Measurements from ENCODE around the gene MACROD2. TPM values are rescaled to one million over a fixed set of nuclear protein-coding genes. Genes with fewer than 3 reads are reported as not detected.

Gene MACROD2
- total RNA-seq, 1 donor from 2014 or later: not detected

- H3K4me3 Mint-ChIP-seq: no peak overlapping the region
- H3K4me1 Mint-ChIP-seq (ENCODE audit: low read depth): no peaks in the 10 kb centered on the region
- no peaks in the 10 kb centered on the region for H3K36me3 Mint-ChIP-seq (ENCODE audit: low read depth)
- H3K27ac Mint-ChIP-seq: no peak overlapping the region
- intact Hi-C loops (cut with micrococcal nuclease): no loop called here
- H3K27me3 Mint-ChIP-seq (ENCODE audit: insufficient read depth): no peaks in the 10 kb centered on the region
- peaks cover 3% of the 10 kb centered on the region for H3K9me3 Mint-ChIP-seq
- no peak for DNase-seq (ENCODE audit: low spot score)
Observed at GRCh38 chr20:14067603-14068002, 72.3 kb downstream of the MACROD2 start.

- H3K36me3 Mint-ChIP-seq (ENCODE audit: low read depth): no peaks in the 10 kb centered on the region
- H3K4me1 Mint-ChIP-seq (ENCODE audit: low read depth): no peaks in the 10 kb centered on the region
- no peak overlapping the region for H3K27ac Mint-ChIP-seq
- no peak for DNase-seq (ENCODE audit: low spot score)
- H3K9me3 Mint-ChIP-seq: peaks cover 3% of the 10 kb centered on the region
- intact Hi-C loops (cut with micrococcal nuclease): no loop called here
- no peak overlapping the region for H3K4me3 Mint-ChIP-seq
- H3K27me3 Mint-ChIP-seq (ENCODE audit: insufficient read depth): no peaks in the 10 kb centered on the region
Observed at GRCh38 chr20:14069796-14070195, 74.5 kb downstream of the MACROD2 start.

- H3K27me3 Mint-ChIP-seq (ENCODE audit: insufficient read depth): no peaks in the 10 kb centered on the region
- no peak overlapping the region for H3K4me3 Mint-ChIP-seq
- no peaks in the 10 kb centered on the region for H3K9me3 Mint-ChIP-seq
- no peak for DNase-seq (ENCODE audit: low spot score)
- no peaks in the 10 kb centered on the region for H3K36me3 Mint-ChIP-seq (ENCODE audit: low read depth)
- intact Hi-C loops (cut with micrococcal nuclease): no loop called here
- no peak overlapping the region for H3K27ac Mint-ChIP-seq
- no peaks in the 10 kb centered on the region for H3K4me1 Mint-ChIP-seq (ENCODE audit: low read depth)
Observed at GRCh38 chr20:14093652-14094051, 98.3 kb downstream of the MACROD2 start.

- Mint-ChIP-seq H3K36me3 (ENCODE audit: low read depth) (no peaks in the 10 kb centered on the region), H3K9me3 (no peaks in the 10 kb centered on the region), H3K4me3 (no peak overlapping the region), H3K4me1 (ENCODE audit: low read depth) (no peaks in the 10 kb centered on the region), H3K27me3 (ENCODE audit: insufficient read depth) (no peaks in the 10 kb centered on the region), H3K27ac (no peak overlapping the region)
- DNase-seq (ENCODE audit: low spot score): no peak
- intact Hi-C loops (cut with micrococcal nuclease): no loop called here
Observed at GRCh38 chr20:14098261-14098660, 102.9 kb downstream of the MACROD2 start.

- intact Hi-C loops (cut with micrococcal nuclease): no loop called here
- Mint-ChIP-seq H3K27ac (no peak overlapping the region), H3K9me3 (peaks cover 11% of the 10 kb centered on the region), H3K4me3 (no peak overlapping the region), H3K27me3 (ENCODE audit: insufficient read depth) (no peaks in the 10 kb centered on the region), H3K4me1 (ENCODE audit: low read depth) (no peaks in the 10 kb centered on the region), H3K36me3 (ENCODE audit: low read depth) (no peaks in the 10 kb centered on the region)
- DNase-seq (ENCODE audit: low spot score): no peak
Observed at GRCh38 chr20:14113416-14113815, 118.1 kb downstream of the MACROD2 start.

- Mint-ChIP-seq H3K36me3 (ENCODE audit: low read depth) (no peaks in the 10 kb centered on the region), H3K27ac (no peak overlapping the region), H3K4me3 (no peak overlapping the region), H3K4me1 (ENCODE audit: low read depth) (no peaks in the 10 kb centered on the region), H3K9me3 (peaks cover 11% of the 10 kb centered on the region), H3K27me3 (ENCODE audit: insufficient read depth) (no peaks in the 10 kb centered on the region)
- intact Hi-C loops (cut with micrococcal nuclease): no loop called here
- no peak for DNase-seq (ENCODE audit: low spot score)
Observed at GRCh38 chr20:14114065-14114704, 118.9 kb downstream of the MACROD2 start.

GRCh38 chr20:14116037-14116436 is 120.7 kb downstream of the MACROD2 start:
- H3K4me1 Mint-ChIP-seq (ENCODE audit: low read depth): no peaks in the 10 kb centered on the region
- no peak overlapping the region for H3K4me3 Mint-ChIP-seq
- intact Hi-C loops (cut with micrococcal nuclease): no loop called here

GRCh38 chr20:14117768-14118167 is 122.5 kb downstream of the MACROD2 start:
- no peak overlapping the region for H3K27ac Mint-ChIP-seq
- H3K27me3 Mint-ChIP-seq (ENCODE audit: insufficient read depth): no peaks in the 10 kb centered on the region
- no peaks in the 10 kb centered on the region for H3K4me1 Mint-ChIP-seq (ENCODE audit: low read depth)
- intact Hi-C loops (cut with micrococcal nuclease): no loop called here
- H3K36me3 Mint-ChIP-seq (ENCODE audit: low read depth): no peaks in the 10 kb centered on the region
- H3K4me3 Mint-ChIP-seq: no peak overlapping the region
- H3K9me3 Mint-ChIP-seq: peaks cover 5% of the 10 kb centered on the region
- no peak for DNase-seq (ENCODE audit: low spot score)

More at GRCh38 chr20:14116037-14116436, 120.7 kb downstream of the MACROD2 start:
- Mint-ChIP-seq H3K36me3 (ENCODE audit: low read depth) (no peaks in the 10 kb centered on the region), H3K27ac (no peak overlapping the region), H3K27me3 (ENCODE audit: insufficient read depth) (no peaks in the 10 kb centered on the region), H3K9me3 (peaks cover 11% of the 10 kb centered on the region)
- DNase-seq (ENCODE audit: low spot score): no peak

GRCh38 chr20:14126856-14127255 is 131.5 kb downstream of the MACROD2 start:
- peaks cover 3% of the 10 kb centered on the region for H3K9me3 Mint-ChIP-seq
- DNase-seq (ENCODE audit: low spot score): no peak
- H3K4me1 Mint-ChIP-seq (ENCODE audit: low read depth): no peaks in the 10 kb centered on the region
- no peaks in the 10 kb centered on the region for H3K36me3 Mint-ChIP-seq (ENCODE audit: low read depth)
- intact Hi-C loops (cut with micrococcal nuclease): no loop called here
- no peak overlapping the region for H3K4me3 Mint-ChIP-seq
- no peak overlapping the region for H3K27ac Mint-ChIP-seq
- H3K27me3 Mint-ChIP-seq (ENCODE audit: insufficient read depth): no peaks in the 10 kb centered on the region

GRCh38 chr20:14127514-14128223 is 132.4 kb downstream of the MACROD2 start:
- peaks cover 3% of the 10 kb centered on the region for H3K9me3 Mint-ChIP-seq
- no peaks in the 10 kb centered on the region for H3K36me3 Mint-ChIP-seq (ENCODE audit: low read depth)
- no peak overlapping the region for H3K4me3 Mint-ChIP-seq
- H3K4me1 Mint-ChIP-seq (ENCODE audit: low read depth): no peaks in the 10 kb centered on the region
- no peaks in the 10 kb centered on the region for H3K27me3 Mint-ChIP-seq (ENCODE audit: insufficient read depth)
- H3K27ac Mint-ChIP-seq: no peak overlapping the region
- DNase-seq (ENCODE audit: low spot score): no peak
- intact Hi-C loops (cut with micrococcal nuclease): no loop called here

GRCh38 chr20:14134004-14134403 is 138.7 kb downstream of the MACROD2 start:
- Mint-ChIP-seq H3K27ac (no peak overlapping the region), H3K36me3 (ENCODE audit: low read depth) (no peaks in the 10 kb centered on the region), H3K9me3 (peaks cover 5% of the 10 kb centered on the region), H3K27me3 (ENCODE audit: insufficient read depth) (no peaks in the 10 kb centered on the region), H3K4me1 (ENCODE audit: low read depth) (no peaks in the 10 kb centered on the region), H3K4me3 (no peak overlapping the region)
- no peak for DNase-seq (ENCODE audit: low spot score)
- intact Hi-C loops (cut with micrococcal nuclease): no loop called here

GRCh38 chr20:14142171-14142570 is 146.9 kb downstream of the MACROD2 start:
- Mint-ChIP-seq H3K4me3 (no peak overlapping the region), H3K27ac (no peak overlapping the region), H3K36me3 (ENCODE audit: low read depth) (no peaks in the 10 kb centered on the region), H3K27me3 (ENCODE audit: insufficient read depth) (no peaks in the 10 kb centered on the region), H3K4me1 (ENCODE audit: low read depth) (no peaks in the 10 kb centered on the region), H3K9me3 (no peaks in the 10 kb centered on the region)
- no peak for DNase-seq (ENCODE audit: low spot score)
- intact Hi-C loops (cut with micrococcal nuclease): no loop called here

GRCh38 chr20:14142964-14143627 is 147.8 kb downstream of the MACROD2 start:
- intact Hi-C loops (cut with micrococcal nuclease): no loop called here
- Mint-ChIP-seq H3K36me3 (ENCODE audit: low read depth) (no peaks in the 10 kb centered on the region), H3K27ac (no peak overlapping the region), H3K27me3 (ENCODE audit: insufficient read depth) (no peaks in the 10 kb centered on the region), H3K4me3 (no peak overlapping the region), H3K9me3 (no peaks in the 10 kb centered on the region), H3K4me1 (ENCODE audit: low read depth) (no peaks in the 10 kb centered on the region)
- DNase-seq (ENCODE audit: low spot score): no peak
